RWPE1 (cell line): Measurements from ENCODE around the gene KCND3.

Source experiments
- CTCF ChIA-PET: fragments of 350-600 bp; sonication (Branson Sonifier 250); formaldehyde crosslinking; extraction: SDS; loops from one replicate; lab custom pipeline; 2021; lab: Yijun Ruan, JAX
- POLR2A ChIA-PET: fragments of 400-600 bp; formaldehyde crosslinking; extraction: SDS; loops from one replicate; lab custom pipeline; 2020; ENCODE audit warnings: antibody characterized with exemption; ENCODE audit not compliant: low non-redundant PET; lab: Yijun Ruan, JAX
- DNase-seq: peaks from one replicate; pipeline ENCODE4 v3.0.0; 2012; ENCODE audit warnings: low spot score
- H3K27ac ChIP-seq: fragments of 450-650 bp; 2 replicates; pipeline ENCODE4 v1.5.1; 2017
- CTCF ChIP-seq: fragments of 450-650 bp; conservative IDR thresholded peaks from 2 replicates; pipeline ENCODE4 v1.5.1; 2017; ENCODE audit warnings: low read depth, mild to moderate bottlenecking

Gene KCND3

GRCh38 chr1:112006416-112007025 lies 17.1 kb upstream of the KCND3 start:
- CTCF ChIA-PET = interaction anchor here (0.6 kb wide), 1 partner anchor 15 kb away, joined by 3 read pairs; no protein-coding TSS in a partner anchor
- POLR2A ChIA-PET = no interaction called here
- no peak for TF ChIP-seq CTCF

GRCh38 chr1:112004076-112004475 lies 14.6 kb upstream of the KCND3 start:
- no peak for DNase-seq
- ChIA-PET POLR2A (no interaction called here), CTCF (interaction anchor here (1.2 kb wide), 1 partner anchor 12 kb away, joined by 6 read pairs; no protein-coding TSS in a partner anchor)
- no peak for TF ChIP-seq CTCF
- H3K27ac ChIP-seq = no peak overlapping the region

More at GRCh38 chr1:112006416-112007025, 17.1 kb upstream of the KCND3 start:
- H3K27ac ChIP-seq = no peak overlapping the region
- no peak for DNase-seq

GRCh38 chr1:112002514-112002913 lies 13.0 kb upstream of the KCND3 start:
- DNase-seq = no peak
- ChIA-PET CTCF (no interaction called here), POLR2A (no interaction called here)
- TF ChIP-seq CTCF = no peak
- no peak overlapping the region for H3K27ac ChIP-seq

- no peak overlapping the region for H3K27ac ChIP-seq
- no peak for TF ChIP-seq CTCF
- CTCF ChIA-PET = no interaction called here
- no peak for DNase-seq
- POLR2A ChIA-PET = no interaction called here
These were observed 12.0 kb upstream of the KCND3 start for GRCh38 chr1:112001436-112001835.

- CTCF ChIA-PET = interaction anchor here (0.7 kb wide), 1 partner anchor 8 kb away, joined by 3 read pairs; no protein-coding TSS in a partner anchor
- H3K27ac ChIP-seq = no peak overlapping the region
- POLR2A ChIA-PET = no interaction called here
- DNase-seq = no peak
- no peak for TF ChIP-seq CTCF
These were observed 10.6 kb upstream of the KCND3 start for GRCh38 chr1:112000048-112000447.

- POLR2A ChIA-PET = no interaction called here
- no peak overlapping the region for H3K27ac ChIP-seq
- no peak for DNase-seq
- TF ChIP-seq CTCF = no peak
- CTCF ChIA-PET = no interaction called here
These were observed 8.9 kb upstream of the KCND3 start for GRCh38 chr1:111998332-111998731.
